Upper lobe of left lung (tissue), 6 donors: ENCODE measurements around the gene AIFM3. TPM values are rescaled to one million over a fixed set of nuclear protein-coding genes. Genes with fewer than 3 reads are reported as not detected.

Experiments used
- ATAC-seq, 2 donors: fragments of 200-7000 bp; cut with Tn5 transposase; one replicate each; pipeline ENCODE4 v1.9.1; 2022; ENCODE audit warnings: mild to moderate bottlenecking in 2 of 2, moderate library complexity in 2 of 2; ENCODE audit not compliant: low FRiP score in 2 of 2
- DNase-seq, 2 donors: peaks; one replicate each; pipeline ENCODE4 v3.0.0-alpha.2; 2019 to 2020
- H3K27ac ChIP-seq, 4 donors: fragments of 200-600 bp; sonication (generic); one replicate each; pipeline ENCODE4 v1.5.1; 2016 to 2019
- H3K27me3 ChIP-seq, 4 donors: fragments of 200-600 bp; sonication (generic); one replicate each; pipeline ENCODE4 v1.5.1; 2017 to 2019
- H3K36me3 ChIP-seq, 4 donors: fragments of 200-600 bp; sonication (generic); one replicate each; pipeline ENCODE4 v1.5.1; 2016 to 2019
- H3K4me1 ChIP-seq, 4 donors: fragments of 200-600 bp; sonication (generic); one replicate each; pipeline ENCODE4 v1.5.1; 2018 to 2019
- H3K4me3 ChIP-seq, 4 donors: fragments of 200-600 bp; sonication (generic); one replicate each; pipeline ENCODE4 v1.5.1; 2017 to 2019; ENCODE audit warnings: mild to moderate bottlenecking in 2 of 4, moderate library complexity in 1 of 4
- H3K9me3 ChIP-seq, 4 donors: fragments of 200-600 bp; sonication (generic); one replicate each; pipeline ENCODE4 v1.5.1; 2018 to 2019
- CTCF ChIP-seq, 6 experiments: fragments of 450-650 bp in 4 of 6; fragments of 200-600 bp in 2 of 6; sonication (generic) in 2 of 6; IDR thresholded peaks; one replicate each; pipeline ENCODE4 v1.5.1; 2016 to 2019; ENCODE audit warnings: antibody characterized with exemption in 6 of 6
- EP300 ChIP-seq, 4 donors: sonication (generic); formaldehyde crosslinking; IDR thresholded peaks; one replicate each; pipeline ENCODE4 v1.5.1; 2017; ENCODE audit warnings: antibody characterized with exemption in 4 of 4, control low read depth in 2 of 4
- POLR2A ChIP-seq, 4 donors: fragments of 450-650 bp; IDR thresholded peaks; one replicate each; pipeline ENCODE4 v1.5.1; 2016 to 2017; ENCODE audit warnings: antibody characterized with exemption in 4 of 4, mild to moderate bottlenecking in 2 of 4
- POLR2AphosphoS5 ChIP-seq, 2 donors: sonication (generic); formaldehyde crosslinking; IDR thresholded peaks; one replicate each; pipeline ENCODE4 v1.5.1; 2017; ENCODE audit warnings: antibody characterized with exemption in 2 of 2
- WGBS, 2 donors: methylation state at CpG; one replicate each; pipeline ENCODE4 v1.1.5; 2017 to 2018; 5-methylcytosine and 5-hydroxymethylcytosine counted together
- total RNA-seq, 6 donors: library from RNA; depleted of rRNA in 4 of 6; stranded (reverse); fragments of >200 nt in 4 of 6; gene quantifications; one replicate each; pipeline versions ENCODE4 v1.1.0 to v1.2.1, GENCODE V29; 2016 to 2021
- donor health status: DM: no; HTN: no; CAD: no; lungs with moderate emphysema.
- donor health status: DM: no; HTN: yes; CAD: no; lungs with severe emphysema.

AIFM3 gene
- total RNA-seq, 6 donors from 2014 or later, result 4.7 to 9.4 (median 6.6) TPM

- Histone ChIP-seq H3K27ac (no peak overlapping the region), H3K4me3 (no peak overlapping the region), H3K36me3 (peaks cover 4 to 87% (median 64%) of the 10 kb centered on the region in 4 donors), H3K27me3 (no peaks in the 10 kb centered on the region), H3K9me3 (no peaks in the 10 kb centered on the region), H3K4me1 (no peaks in the 10 kb centered on the region)
- 87 to 89% methylated on average over 17 to 21 of the region's 21 CpGs for WGBS, 2 donors
- TF ChIP-seq POLR2A (IDR thresholded peaks at IDR 0.05) (no peak), POLR2AphosphoS5 (IDR thresholded peaks at IDR 0.05) (no peak), CTCF (IDR thresholded peaks at IDR 0.05) (no peak), EP300 (IDR thresholded peaks at IDR 0.05) (no peak)
- peak in 1 of 2 donors; percentile 55 for DNase-seq
- ATAC-seq, result no peak
Measured at GRCh38 chr22:20992456-20993303, 25.6 kb downstream of the AIFM3 start.

DNA sequence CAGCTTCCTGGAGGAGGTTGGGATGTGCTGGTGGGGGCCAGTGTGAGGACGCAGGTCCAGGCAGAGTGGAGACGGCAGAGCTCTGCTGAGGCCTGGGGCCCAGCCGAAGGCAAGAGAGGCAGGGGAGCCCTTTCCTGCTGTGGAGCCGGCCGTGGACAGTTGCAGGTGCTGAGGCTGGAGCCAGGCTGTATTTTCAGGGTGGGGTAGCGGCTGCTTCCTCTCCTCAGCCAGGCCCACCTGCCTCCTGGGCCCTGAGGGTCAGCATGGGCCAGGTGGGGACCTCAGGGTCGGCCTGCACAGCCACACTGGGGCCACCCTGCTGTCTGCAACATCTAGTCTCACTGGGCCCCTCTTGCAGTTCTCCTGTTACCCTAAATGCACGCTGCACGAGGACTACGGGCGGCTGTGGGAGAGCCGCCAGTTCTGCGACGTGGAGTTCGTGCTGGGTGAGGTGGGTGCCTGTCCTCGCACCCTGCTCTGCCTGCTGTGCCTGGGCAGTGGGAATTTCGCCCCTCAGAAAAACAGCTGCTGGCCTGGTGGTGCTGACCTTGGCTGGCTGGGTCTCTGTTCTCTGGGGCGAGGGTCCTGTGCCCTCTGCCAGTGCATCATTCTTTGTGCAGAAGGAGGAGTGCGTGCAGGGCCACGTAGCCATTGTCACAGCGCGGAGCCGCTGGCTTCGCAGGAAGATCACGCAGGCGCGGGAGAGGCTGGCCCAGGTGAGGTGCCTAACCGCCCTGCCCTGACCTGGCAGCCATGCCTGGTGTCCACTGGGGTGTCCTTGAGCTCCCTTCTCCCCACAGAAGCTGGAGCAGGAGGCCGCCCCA is 26.5 kb downstream of the AIFM3 start:
- WGBS, 2 donors, result 90 to 97% methylated on average over 21 to 27 of the region's 29 CpGs

DNA sequence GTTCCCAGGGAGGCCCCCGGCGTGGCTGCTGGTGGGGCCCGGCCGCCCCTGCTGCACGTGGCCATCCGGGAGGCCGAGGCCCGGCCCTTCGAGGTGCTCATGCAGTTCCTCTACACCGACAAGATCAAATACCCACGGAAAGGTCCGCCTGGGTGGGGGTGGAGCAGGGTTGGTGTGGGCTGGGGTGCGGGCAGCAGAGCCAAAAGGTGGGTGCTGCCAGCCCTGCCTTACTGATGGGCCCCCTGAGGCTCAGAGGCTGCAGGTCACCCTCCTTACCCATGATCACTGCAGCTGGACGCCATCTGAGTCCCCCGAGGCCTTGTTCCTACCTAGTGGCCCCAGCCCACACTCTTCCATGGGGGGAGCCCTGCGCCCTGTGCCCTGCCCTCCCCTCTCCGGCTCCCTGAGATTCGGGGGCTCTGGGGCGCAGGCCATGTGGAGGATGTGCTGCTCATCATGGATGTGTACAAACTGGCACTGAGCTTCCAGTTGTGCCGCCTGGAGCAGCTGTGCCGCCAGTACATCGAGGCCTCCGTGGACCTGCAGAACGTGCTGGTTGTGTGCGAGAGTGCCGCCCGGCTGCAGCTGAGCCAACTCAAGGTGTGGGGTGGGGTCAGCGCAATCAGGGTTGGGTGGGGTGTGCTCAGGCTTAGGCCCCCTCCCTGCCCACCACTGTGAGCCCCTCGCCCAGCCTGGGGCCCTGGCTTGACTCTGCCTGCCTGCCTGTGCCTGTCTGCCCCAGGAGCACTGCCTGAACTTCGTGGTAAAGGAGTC is 27.3 kb downstream of the AIFM3 start:
- Histone ChIP-seq H3K4me1 (peaks cover 0 to under 1% (median 0%) of the 10 kb centered on the region in 4 donors), H3K36me3 (peaks cover 4 to 90% (median 65%) of the 10 kb centered on the region in 4 donors), H3K4me3 (no peak overlapping the region), H3K9me3 (no peaks in the 10 kb centered on the region), H3K27ac (no peak overlapping the region), H3K27me3 (no peaks in the 10 kb centered on the region)
- WGBS, 2 donors, result 94% methylated on average over 20 of the region's 30 CpGs; no CpG with 5 or more reads in 1 of the 2 donors
- DNase-seq (peak in 1 of 2 donors; percentile 77), ATAC-seq (no peak)
- TF ChIP-seq POLR2A (IDR thresholded peaks at IDR 0.05) (no peak), POLR2AphosphoS5 (IDR thresholded peaks at IDR 0.05) (no peak), EP300 (IDR thresholded peaks at IDR 0.05) (no peak), CTCF (IDR thresholded peaks at IDR 0.05) (no peak)

More for the DNA sequence above, 26.5 kb downstream of the AIFM3 start:
- DNase-seq, result peak in 1 of 2 donors; percentile 78
- no peak for ATAC-seq
- no peak for TF ChIP-seq POLR2AphosphoS5 (IDR thresholded peaks at IDR 0.05)
- TF ChIP-seq CTCF (IDR thresholded peaks at IDR 0.05), result no peak
- TF ChIP-seq POLR2A (IDR thresholded peaks at IDR 0.05), result no peak
- TF ChIP-seq EP300 (IDR thresholded peaks at IDR 0.05), result no peak
- Histone ChIP-seq H3K4me1 (no peaks in the 10 kb centered on the region), H3K27me3 (no peaks in the 10 kb centered on the region), H3K36me3 (peaks cover 4 to 85% (median 63%) of the 10 kb centered on the region in 4 donors), H3K4me3 (no peak overlapping the region), H3K27ac (no peak overlapping the region), H3K9me3 (no peaks in the 10 kb centered on the region)

GRCh38 chr22:20994902-20995241 is 27.8 kb downstream of the AIFM3 start:
- Histone ChIP-seq H3K36me3 (peaks cover 4 to 94% (median 70%) of the 10 kb centered on the region in 4 donors), H3K4me1 (peaks cover 0 to 6% (median 3%) of the 10 kb centered on the region in 4 donors), H3K27ac (no peak overlapping the region), H3K4me3 (no peak overlapping the region), H3K9me3 (no peaks in the 10 kb centered on the region), H3K27me3 (no peaks in the 10 kb centered on the region)
- ATAC-seq (no peak), DNase-seq (peak in 1 of 2 donors; percentile 64)
- WGBS, 2 donors, result 94% methylated on average over 10 of the region's 10 CpGs
- TF ChIP-seq EP300 (IDR thresholded peaks at IDR 0.05), result no peak
- no peak for TF ChIP-seq POLR2AphosphoS5 (IDR thresholded peaks at IDR 0.05)
- no peak for TF ChIP-seq CTCF (IDR thresholded peaks at IDR 0.05)
- no peak for TF ChIP-seq POLR2A (IDR thresholded peaks at IDR 0.05)
